HepG2 (cell line): ENCODE results near the gene HES2. TPM values are rescaled to one million over a fixed set of nuclear protein-coding genes. Genes with fewer than 3 reads are reported as not detected.
A peak's percentile ranks its signal among the peaks of the same experiment; 100 is the strongest.
"Not testable (repeated sequence)": the region's sequence is repeated elsewhere in the genome, so short reads cannot be mapped to it uniquely, and the experiment has no call there.

Source experiments
- ATAC-seq: fragments of 200-7000 bp; cut with Tn5 transposase; 3 replicates; pipeline ENCODE4 v1.9.1; 2020; ENCODE audit warnings: mild to moderate bottlenecking, moderate library complexity
- BruUV-seq: library from RNA; stranded (reverse); fragments of 400-500 nt; replicated peaks from 2 replicates; lab custom pipeline; 2021; lab: Mats Ljungman, UMichigan
- CTCF ChIA-PET: fragments of 300-600 bp; formaldehyde crosslinking; extraction: SDS; loops from one replicate; lab custom pipeline; 2021; ENCODE audit warnings: low total read pairs, inconsistent platforms, low intra/inter-chr PET ratio; lab: Yijun Ruan, JAX
- POLR2A ChIA-PET: fragments of 350-600 bp; sonication (Branson Sonifier 250); formaldehyde crosslinking; loops from one replicate; lab custom pipeline; 2020; ENCODE audit warnings: antibody characterized with exemption, inconsistent platforms; lab: Yijun Ruan, JAX
- DNase-seq: peaks from one replicate; pipeline ENCODE4 v3.0.0-alpha.2; 2015; ENCODE audit warnings: low spot score
- FAIRE-seq: peaks from 3 replicates; lab custom pipeline; 2011; peaks lifted over from hg19 to GRCh38; lab: Jason Lieb, UNC
- H2AFZ ChIP-seq: one replicate; pipeline ENCODE4 v1.6.1; 2011; ENCODE audit warnings: low read length, inconsistent platforms
- H3K27ac ChIP-seq: fragments of 300-600 bp; 3 replicates; pipeline ENCODE4 v1.8.0; 2011; ENCODE audit warnings: mixed run types, mild to moderate bottlenecking, mixed read lengths, low read length, inconsistent platforms; ENCODE audit not compliant: insufficient read depth; ENCODE audit errors: extremely low read length
- H3K27me3 ChIP-seq, 2 experiments: fragments of 200-600 bp in 1 of 2; 2 replicates in 1 of 2; 3 replicates in 1 of 2; pipeline versions ENCODE4 v1.6.0 to v1.8.0; 2011; ENCODE audit warnings: low read length in 2 of 2, mild to moderate bottlenecking in 2 of 2, moderate library complexity in 2 of 2, inconsistent platforms in 1 of 2; ENCODE audit not compliant: insufficient read depth in 2 of 2, control insufficient read depth in 1 of 2
- H3K36me3 ChIP-seq, 2 experiments: fragments of 200-600 bp in 1 of 2; replicated peaks in 1 of 2; 2 replicates in 1 of 2; 3 replicates in 1 of 2; pipeline versions ENCODE4 v1.5.1 to v1.8.0; 2011; ENCODE audit warnings: low read length in 2 of 2, inconsistent platforms in 1 of 2; ENCODE audit not compliant: insufficient read depth in 2 of 2, control insufficient read depth in 1 of 2
- H3K4me1 ChIP-seq: 2 replicates; pipeline ENCODE4 v1.5.1; 2012; ENCODE audit warnings: low read length, inconsistent platforms; ENCODE audit not compliant: insufficient read depth
- H3K4me2 ChIP-seq: 2 replicates; pipeline ENCODE4 v1.6.0; 2011; ENCODE audit warnings: low read depth, low read length, inconsistent platforms
- H3K4me3 ChIP-seq, 3 experiments: fragments of 200-600 bp in 1 of 3; sonication (generic), shearing (Covaris generic) in 1 of 3; replicated peaks in 1 of 3; 2 replicates each; pipeline ENCODE4 v1.5.1; 2011 to 2016; ENCODE audit warnings: low read length in 3 of 3, inconsistent platforms in 2 of 3, low read depth in 2 of 3, mild to moderate bottlenecking in 2 of 3, control low read depth in 1 of 3, mixed read lengths in 1 of 3; ENCODE audit not compliant: insufficient read depth in 1 of 3
- H3K79me2 ChIP-seq: one replicate; pipeline ENCODE4 v1.6.1; 2011; ENCODE audit warnings: low read length, inconsistent platforms; ENCODE audit not compliant: insufficient read depth
- H3K9ac ChIP-seq: 2 replicates; pipeline ENCODE4 v1.6.0; 2011; ENCODE audit warnings: mild to moderate bottlenecking, low read depth, low read length, inconsistent platforms; ENCODE audit not compliant: insufficient read depth
- H3K9me3 ChIP-seq: 2 replicates; pipeline ENCODE4 v1.5.1; 2012; ENCODE audit warnings: mild to moderate bottlenecking, low read length
- H4K20me1 ChIP-seq: 2 replicates; pipeline ENCODE4 v1.6.0; 2011; ENCODE audit warnings: inconsistent platforms, mild to moderate bottlenecking, low read length, moderate library complexity; ENCODE audit not compliant: insufficient read depth
- ARID4A ChIP-seq: sonication (generic); formaldehyde crosslinking; IDR thresholded peaks from 2 replicates; pipeline ENCODE4 v1.5.0; 2020; ENCODE audit warnings: mild to moderate bottlenecking, missing genetic modification reagents, borderline replicate concordance
- FOXA1 ChIP-seq, 2 experiments: fragments of 450-650 bp in 1 of 2; sonication (generic) in 1 of 2; formaldehyde crosslinking in 1 of 2; IDR thresholded peaks; 2 replicates each; pipeline versions ENCODE4 v1.4.0 to v1.6.1; 2016 to 2020; ENCODE audit warnings: missing genetic modification reagents in 1 of 2
- KDM6A ChIP-seq: IDR thresholded peaks from 2 replicates; pipeline ENCODE4 v1.6.1; 2016; ENCODE audit warnings: low read depth
- NFYB ChIP-seq: sonication (generic); formaldehyde crosslinking; IDR thresholded peaks from 2 replicates; pipeline ENCODE4 v1.4.0; 2020; ENCODE audit warnings: missing genetic modification reagents
- NFYC ChIP-seq: IDR thresholded peaks from 2 replicates; pipeline ENCODE4 v1.6.1; 2016; ENCODE audit warnings: missing genetic modification reagents, missing compliant biosample characterization
- POLR2A ChIP-seq, 2 experiments: IDR thresholded peaks; 2 replicates each; pipeline ENCODE4 v1.6.1; 2011; ENCODE audit warnings: low read depth in 2 of 2, low read length in 2 of 2, mild to moderate bottlenecking in 1 of 2, moderate library complexity in 1 of 2; ENCODE audit not compliant: insufficient read depth in 1 of 2
- SP1 ChIP-seq, 2 experiments: fragments of 450-650 bp in 1 of 2; sonication (generic) in 1 of 2; formaldehyde crosslinking in 1 of 2; IDR thresholded peaks; 2 replicates each; pipeline versions ENCODE4 v1.4.0 to v1.6.1; 2016 to 2020; ENCODE audit warnings: missing genetic modification reagents in 1 of 2
- SP4 ChIP-seq: sonication (generic); formaldehyde crosslinking; IDR thresholded peaks from 2 replicates; pipeline ENCODE4 v1.8.1; 2023; ENCODE audit warnings: mild to moderate bottlenecking, missing genetic modification reagents
- SRSF1 ChIP-seq: fragments of 200-400 bp; formaldehyde crosslinking; optimal IDR thresholded peaks from 2 replicates; pipeline ENCODE3; 2017; ENCODE audit warnings: mild to moderate bottlenecking, low read depth, low read length, moderate library complexity
- ZBTB38 ChIP-seq: sonication (generic); formaldehyde crosslinking; IDR thresholded peaks from 2 replicates; pipeline ENCODE4 v1.5.1; 2020; ENCODE audit warnings: mild to moderate bottlenecking, missing genetic modification reagents
- ZNF225 ChIP-seq: sonication (generic); formaldehyde crosslinking; IDR thresholded peaks from 2 replicates; pipeline ENCODE4 v1.4.0; 2020; ENCODE audit warnings: mild to moderate bottlenecking, missing genetic modification reagents
- ZNF446 ChIP-seq: sonication (generic); formaldehyde crosslinking; IDR thresholded peaks from 2 replicates; pipeline ENCODE4 v1.5.0; 2020; ENCODE audit warnings: mild to moderate bottlenecking, missing genetic modification reagents
- ZNF543 ChIP-seq: sonication (generic); formaldehyde crosslinking; IDR thresholded peaks from 2 replicates; pipeline ENCODE4 v1.4.0; 2020; ENCODE audit warnings: mild to moderate bottlenecking, missing genetic modification reagents
- WGBS: methylation state at CpG from one replicate; pipeline ENCODE4 v1.1.6; 2017; ENCODE audit warnings: low lambda C conversion rate; 5-methylcytosine and 5-hydroxymethylcytosine counted together
- in situ Hi-C: cut with HindIII; loops from 2 replicates; pipeline ENCODE4 v1.10.0; 2017; ENCODE audit warnings: low pct_unique_long_range_greater_than_20kb; ENCODE audit not compliant: extremely low pct_ligation_motif_present
- intact Hi-C: fragments of 100-400 bp; cut with micrococcal nuclease; formaldehyde crosslinking; loops from one replicate; pipeline ENCODE4 v1.10.0; 2022; ENCODE audit not compliant: unreplicated experiment
- polyA plus RNA-seq, 8 experiments: library from polyadenylated mRNA; depleted of rRNA in 3 of 8; stranded (reverse) in 7 of 8; unstranded in 1 of 8; fragments of >200 nt; fragmentation: Illumina TruSeq in 4 of 8; extraction: Trizol in 4 of 8; gene quantifications; 2 replicates each; pipeline versions ENCODE4 v1.2.1 to v1.2.3, GENCODE V29; 2011 to 2016; ENCODE audit warnings: low read depth in 4 of 8, missing spikeins in 1 of 8, mixed read lengths in 1 of 8; ENCODE audit not compliant: insufficient read depth in 1 of 8
- total RNA-seq, 5 experiments: library from RNA; depleted of rRNA; stranded (reverse); fragments of >200 nt; fragmentation: Illumina TruSeq; extraction: Trizol; gene quantifications; 2 replicates each; pipeline ENCODE4 v1.2.3, GENCODE V29; 2016; ENCODE audit warnings: low read depth in 1 of 5

HES2 gene
- total and polyA plus RNA-seq, 2 of the 13 experiments (the other 11 are each of a cell fraction or from before 2014, with no cell fraction given) = 0.11 to 0.17 TPM

- in situ Hi-C loops, intact Hi-C loops, CTCF ChIA-PET, H3K27ac ChIP-seq, BruUV-seq, H3K36me3 ChIP-seq, H2AFZ ChIP-seq, H3K9me3 ChIP-seq, H4K20me1 ChIP-seq, ATAC-seq, H3K4me3 ChIP-seq, H3K4me2 ChIP-seq, H3K9ac ChIP-seq, H3K27me3 ChIP-seq, FAIRE-seq: not testable (repeated sequence)
- WGBS = 93% methylated on average over 5 of the region's 8 CpGs
- peak; percentile 31 for DNase-seq
- TF ChIP-seq SP4 (CRISPR knock-in tag) = 0 out of 2 replicates have a peak, but pooled peaks have one; percentile 25
- peak; percentile 14; the same call in 1 of the 2 replicates for TF ChIP-seq ZBTB38 (CRISPR knock-in tag)
- TF ChIP-seq NFYC = peak; percentile 73
- peak; percentile 76 for TF ChIP-seq NFYB (CRISPR knock-in tag)
- TF ChIP-seq POLR2A (IDR thresholded peaks at IDR 0.05; ENCODE audit: insufficient read depth in 1 of 2, low read depth in 2 of 2, low read length in 2 of 2) = peak; percentile 40 to 63; a peak in 3 of 4 replicates
- POLR2A ChIA-PET = interaction anchor here (1.1 to 3.8 kb wide), 3 partner anchors 28 to 36 kb away, joined by 3 to 21 read pairs (median 7); no protein-coding TSS in a partner anchor
- Histone ChIP-seq H3K79me2 (peaks cover 13% of the 10 kb centered on the region), H3K4me1 (peaks cover 46% of the 10 kb centered on the region)
Observed at GRCh38 chr1:6395130-6395529, 24.6 kb downstream of the HES2 start.

- peak within 1 kb of the TSS; percentile 95 for H3K4me2 ChIP-seq
- DNase-seq = peak; percentile 79
- no peaks in the 10 kb centered on the region for H3K36me3 ChIP-seq
- CTCF ChIA-PET = no interaction called here
- peaks cover 17% of the 10 kb centered on the region for H3K79me2 ChIP-seq
- ATAC-seq = peak; percentile 93
- H3K9ac ChIP-seq = peak within 1 kb of the TSS; percentile 88
- H3K9me3 ChIP-seq = no peaks in the 10 kb centered on the region
- peaks cover 46% of the 10 kb centered on the region for H3K4me1 ChIP-seq
- intact Hi-C loops = loop anchor here (5.0 kb wide), 2 partner anchors 36 to 146 kb away; no protein-coding TSS in a partner anchor
- peak within 1 kb of the TSS; percentile 97 for H3K27ac ChIP-seq
- no TSS peak for BruUV-seq
- 1% methylated on average over 29 of the region's 87 CpGs for WGBS
- peaks cover 4% of the 10 kb centered on the region; the same call in 1 of the 2 replicates for H4K20me1 ChIP-seq
- in situ Hi-C loops = no loop called here
- FAIRE-seq = peak; percentile 8
- H2AFZ ChIP-seq = no peak within 1 kb of the TSS
- H3K27me3 ChIP-seq = no peaks in the 10 kb centered on the region
- peak within 1 kb of the TSS; percentile 66 to 76 (median 70) for H3K4me3 ChIP-seq
- POLR2A ChIA-PET = interaction anchor here (1.0 to 3.8 kb wide), 8 partner anchors 8 to 192 kb away, joined by 3 to 24 read pairs (median 6); partner anchors contain the start of gene RNF207
- no peak for TF ChIP-seq FOXA1 (IDR thresholded peaks at IDR 0.05)
- TF ChIP-seq FOXA1 (CRISPR knock-in tag; IDR thresholded peaks at IDR 0.05) = peak; percentile 42; the same call in 1 of the 2 replicates
- no peak for TF ChIP-seq ZNF543
- TF ChIP-seq ARID4A (CRISPR knock-in tag) = peak; percentile 83
- 0 out of 2 replicates have a peak, but pooled peaks have one; percentile 58 for TF ChIP-seq ZNF446
- TF ChIP-seq SRSF1 = peak; percentile 14
- TF ChIP-seq KDM6A (CRISPR knock-in tag) = 0 out of 2 replicates have a peak, but pooled peaks have one; percentile 10
- TF ChIP-seq ZNF225 (CRISPR knock-in tag) = peak; percentile 12; the same call in 1 of the 2 replicates
- no peak for TF ChIP-seq SP1 (IDR thresholded peaks at IDR 0.05)
- TF ChIP-seq SP1 (CRISPR knock-in tag; IDR thresholded peaks at IDR 0.05) = peak; percentile 33
Observed at GRCh38 chr1:6393400-6394187, 26.1 kb downstream of the HES2 start, which contains the start of gene ACOT7. TSS of gene ACOT7 (minus strand) at chr1:6393767. CDS start at chr1:6393399, 368 bp downstream.
